C4-2B (cell line): ENCODE results near the gene TMEM82.

ENCODE experiments used
- H3K27ac ChIP-seq: fragments of 450-650 bp; 2 replicates; pipeline ENCODE4 v1.5.1; 2017
- CTCF ChIP-seq: fragments of 450-650 bp; conservative IDR thresholded peaks from 2 replicates; pipeline ENCODE4 v1.5.1; 2017; ENCODE audit warnings: mild to moderate bottlenecking
- ZFX ChIP-seq: fragments of 450-650 bp; IDR thresholded peaks from 2 replicates; pipeline ENCODE4 v1.6.1; 2017

The TMEM82 gene

GRCh38 chr1:15796086-15796462 is 53.8 kb downstream of the TMEM82 start:
- H3K27ac ChIP-seq = no peak overlapping the region
- no peak for TF ChIP-seq ZFX
- no peak for TF ChIP-seq CTCF
